ENCODE data around the gene SNX13.

The SNX13 gene

GRCh38 chr7:17844514-17845196, 95.6 kb downstream of the SNX13 start:
- DNase-seq (ENCODE audit: low read depth), result no peak
- H3K4me3 ChIP-seq (ENCODE audit: low read depth, low read length), result no peak overlapping the region
- no peak for TF ChIP-seq CTCF (IDR thresholded peaks at IDR 0.05; ENCODE audit: low read depth, low read length, missing control alignments)

GRCh38 chr7:17844022-17844421, 96.3 kb downstream of the SNX13 start:
- no peak for DNase-seq (ENCODE audit: low read depth)
- no peak for TF ChIP-seq CTCF (IDR thresholded peaks at IDR 0.05; ENCODE audit: low read depth, low read length, missing control alignments)
- no peak overlapping the region for H3K4me3 ChIP-seq (ENCODE audit: low read depth, low read length)

- no peak for DNase-seq (ENCODE audit: low read depth)
- no peak for TF ChIP-seq CTCF (IDR thresholded peaks at IDR 0.05; ENCODE audit: low read depth, low read length, missing control alignments)
- no peak overlapping the region for H3K4me3 ChIP-seq (ENCODE audit: low read depth, low read length)
Observed at GRCh38 chr7:17843041-17843440, 97.3 kb downstream of the SNX13 start.

- H3K4me3 ChIP-seq (ENCODE audit: low read depth, low read length), result no peak overlapping the region
- no peak for DNase-seq (ENCODE audit: low read depth)
Observed at GRCh38 chr7:17832820-17833355, 107.4 kb downstream of the SNX13 start.

GRCh38 chr7:17832242-17832641, 108.1 kb downstream of the SNX13 start:
- H3K4me3 ChIP-seq (ENCODE audit: low read depth, low read length), result no peak overlapping the region
- DNase-seq (ENCODE audit: low read depth), result no peak
- TF ChIP-seq CTCF (IDR thresholded peaks at IDR 0.05; ENCODE audit: low read depth, low read length, missing control alignments), result no peak

More at GRCh38 chr7:17832820-17833355, 107.4 kb downstream of the SNX13 start:
- no peak for TF ChIP-seq CTCF (IDR thresholded peaks at IDR 0.05; ENCODE audit: low read depth, low read length, missing control alignments)

- DNase-seq (ENCODE audit: low read depth), result no peak
Observed at GRCh38 chr7:17830206-17830605, 110.1 kb downstream of the SNX13 start.

More at GRCh38 chr7:17830206-17830605, 110.1 kb downstream of the SNX13 start:
- no peak overlapping the region for H3K4me3 ChIP-seq (ENCODE audit: low read depth, low read length)
- TF ChIP-seq CTCF (IDR thresholded peaks at IDR 0.05; ENCODE audit: low read depth, low read length, missing control alignments), result no peak

Measured in GM12864 (cell line).